HepG2 (cell line): ENCODE results near the gene SREBF1. TPM values are rescaled to one million over a fixed set of nuclear protein-coding genes. Genes with fewer than 3 reads are reported as not detected.
A peak's percentile ranks its signal among the peaks of the same experiment; 100 is the strongest.

Experiments used
- BCL6 ChIP-seq: IDR thresholded peaks from 2 replicates; pipeline ENCODE4 v1.6.1; 2016; ENCODE audit warnings: missing genetic modification reagents, missing compliant biosample characterization
- BRD4 ChIP-seq: sonication (generic); formaldehyde crosslinking; IDR thresholded peaks from 2 replicates; pipeline ENCODE4 v1.4.0; 2020; ENCODE audit warnings: missing genetic modification reagents
- CEBPG ChIP-seq: IDR thresholded peaks from 2 replicates; pipeline ENCODE4 v1.6.1; 2016
- DPF2 ChIP-seq: sonication (generic); formaldehyde crosslinking; IDR thresholded peaks from 2 replicates; pipeline ENCODE4 v1.4.0; 2020; ENCODE audit warnings: mild to moderate bottlenecking, low read depth, missing genetic modification reagents, borderline replicate concordance
- ESRRA ChIP-seq: sonication (generic); formaldehyde crosslinking; IDR thresholded peaks from 2 replicates; pipeline ENCODE4 v1.5.1; 2020; ENCODE audit warnings: mild to moderate bottlenecking, low read depth, missing genetic modification reagents
- FOSL2 ChIP-seq: sonication (generic); formaldehyde crosslinking; IDR thresholded peaks from 2 replicates; pipeline ENCODE4 v1.4.0; 2020; ENCODE audit warnings: missing genetic modification reagents
- POLR2A ChIP-seq, 2 experiments: IDR thresholded peaks; 2 replicates each; pipeline ENCODE4 v1.6.1; 2011; ENCODE audit warnings: low read depth in 2 of 2, low read length in 2 of 2, mild to moderate bottlenecking in 1 of 2, moderate library complexity in 1 of 2; ENCODE audit not compliant: insufficient read depth in 1 of 2
- RFX1 ChIP-seq: fragments of 450-650 bp; IDR thresholded peaks from 2 replicates; pipeline ENCODE4 v1.6.1; 2017
- SMYD3 ChIP-seq: sonication (generic); formaldehyde crosslinking; IDR thresholded peaks from 2 replicates; pipeline ENCODE4 v1.8.1; 2023; ENCODE audit warnings: mild to moderate bottlenecking, missing genetic modification reagents
- SNAI1 ChIP-seq: sonication (generic); formaldehyde crosslinking; IDR thresholded peaks from 2 replicates; pipeline ENCODE4 v1.5.0; 2020; ENCODE audit warnings: mild to moderate bottlenecking, missing genetic modification reagents, borderline replicate concordance
- SRSF4 ChIP-seq: fragments of 200-400 bp; formaldehyde crosslinking; IDR thresholded peaks from one replicate; pipeline ENCODE4 v1.6.1; 2018; ENCODE audit warnings: mild to moderate bottlenecking, low read depth, low read length, moderate library complexity; ENCODE audit not compliant: poor library complexity, severe bottlenecking
- ZFAT ChIP-seq: sonication (generic); formaldehyde crosslinking; conservative IDR thresholded peaks from 2 replicates; pipeline ENCODE4 v1.8.1; 2023; ENCODE audit warnings: missing genetic modification reagents, inconsistent platforms
- ZNF17 ChIP-seq: sonication (generic); formaldehyde crosslinking; IDR thresholded peaks from 2 replicates; pipeline ENCODE4 v1.5.0; 2020; ENCODE audit warnings: mild to moderate bottlenecking, missing genetic modification reagents
- ZNF607 ChIP-seq: sonication (generic); formaldehyde crosslinking; IDR thresholded peaks from 2 replicates; pipeline ENCODE4 v1.5.1; 2020; ENCODE audit warnings: missing genetic modification reagents, mild to moderate bottlenecking, borderline replicate concordance
- ZNF616 ChIP-seq: sonication (generic); formaldehyde crosslinking; IDR thresholded peaks from 2 replicates; pipeline ENCODE4 v1.5.0; 2020; ENCODE audit warnings: low read depth, mild to moderate bottlenecking, missing genetic modification reagents
- ZSCAN20 ChIP-seq: sonication (generic); formaldehyde crosslinking; IDR thresholded peaks from 2 replicates; pipeline ENCODE4 v1.4.0; 2020; ENCODE audit warnings: missing genetic modification reagents, mild to moderate bottlenecking, borderline replicate concordance
- polyA plus RNA-seq, 8 experiments: library from polyadenylated mRNA; depleted of rRNA in 3 of 8; stranded (reverse) in 7 of 8; unstranded in 1 of 8; fragments of >200 nt; fragmentation: Illumina TruSeq in 4 of 8; extraction: Trizol in 4 of 8; gene quantifications; 2 replicates each; pipeline versions ENCODE4 v1.2.1 to v1.2.3, GENCODE V29; 2011 to 2016; ENCODE audit warnings: low read depth in 4 of 8, missing spikeins in 1 of 8, mixed read lengths in 1 of 8; ENCODE audit not compliant: insufficient read depth in 1 of 8
- total RNA-seq, 5 experiments: library from RNA; depleted of rRNA; stranded (reverse); fragments of >200 nt; fragmentation: Illumina TruSeq; extraction: Trizol; gene quantifications; 2 replicates each; pipeline ENCODE4 v1.2.3, GENCODE V29; 2016; ENCODE audit warnings: low read depth in 1 of 5
- TF ChIP-seq, protein P1 (sequence below): sonication (generic); formaldehyde crosslinking; IDR thresholded peaks from 2 replicates; pipeline ENCODE4 v1.4.0; 2020; ENCODE audit warnings: missing genetic modification reagents, mild to moderate bottlenecking, borderline replicate concordance
- TF ChIP-seq, protein P2 (sequence below): sonication (generic); formaldehyde crosslinking; IDR thresholded peaks from 2 replicates; pipeline ENCODE4 v1.4.0; 2020; ENCODE audit warnings: mild to moderate bottlenecking, missing genetic modification reagents
- TF ChIP-seq, protein P3 (sequence below): IDR thresholded peaks from 2 replicates; pipeline ENCODE4 v1.4.0; 2020; ENCODE audit warnings: mild to moderate bottlenecking, missing genetic modification reagents
- TF ChIP-seq, protein P4 (sequence below): sonication (generic); formaldehyde crosslinking; conservative IDR thresholded peaks from 2 replicates; pipeline ENCODE4 v1.4.0; 2020; ENCODE audit warnings: missing genetic modification reagents

SREBF1 gene
- total and polyA plus RNA-seq, 2 of the 13 experiments (the other 11 are each of a cell fraction or from before 2014, with no cell fraction given), result 34.3 to 38.0 TPM

DNA sequence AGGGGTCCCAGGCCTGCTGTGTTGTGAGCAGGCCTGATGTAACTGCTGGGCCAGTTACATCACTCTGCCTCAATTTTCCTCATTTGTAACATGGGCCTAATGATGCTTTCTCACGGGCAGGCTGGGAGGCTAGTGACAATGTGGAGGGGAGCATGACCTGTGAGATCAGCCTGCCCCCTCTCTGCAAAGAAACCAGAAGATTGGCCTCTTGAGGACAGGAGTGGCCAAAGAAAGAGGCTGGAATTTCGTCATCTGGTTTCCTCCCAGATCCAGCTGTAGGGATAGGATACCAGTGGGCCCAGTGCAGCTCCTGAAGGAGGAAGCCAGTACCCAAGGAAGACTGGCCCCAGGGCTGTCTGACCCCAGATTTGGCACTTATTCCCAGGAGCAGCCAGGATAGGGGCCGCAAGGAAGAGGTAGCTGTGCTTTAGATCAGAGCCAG is 615 bp upstream of the SREBF1 start (continued):
- TF ChIP-seq, protein P1, sequence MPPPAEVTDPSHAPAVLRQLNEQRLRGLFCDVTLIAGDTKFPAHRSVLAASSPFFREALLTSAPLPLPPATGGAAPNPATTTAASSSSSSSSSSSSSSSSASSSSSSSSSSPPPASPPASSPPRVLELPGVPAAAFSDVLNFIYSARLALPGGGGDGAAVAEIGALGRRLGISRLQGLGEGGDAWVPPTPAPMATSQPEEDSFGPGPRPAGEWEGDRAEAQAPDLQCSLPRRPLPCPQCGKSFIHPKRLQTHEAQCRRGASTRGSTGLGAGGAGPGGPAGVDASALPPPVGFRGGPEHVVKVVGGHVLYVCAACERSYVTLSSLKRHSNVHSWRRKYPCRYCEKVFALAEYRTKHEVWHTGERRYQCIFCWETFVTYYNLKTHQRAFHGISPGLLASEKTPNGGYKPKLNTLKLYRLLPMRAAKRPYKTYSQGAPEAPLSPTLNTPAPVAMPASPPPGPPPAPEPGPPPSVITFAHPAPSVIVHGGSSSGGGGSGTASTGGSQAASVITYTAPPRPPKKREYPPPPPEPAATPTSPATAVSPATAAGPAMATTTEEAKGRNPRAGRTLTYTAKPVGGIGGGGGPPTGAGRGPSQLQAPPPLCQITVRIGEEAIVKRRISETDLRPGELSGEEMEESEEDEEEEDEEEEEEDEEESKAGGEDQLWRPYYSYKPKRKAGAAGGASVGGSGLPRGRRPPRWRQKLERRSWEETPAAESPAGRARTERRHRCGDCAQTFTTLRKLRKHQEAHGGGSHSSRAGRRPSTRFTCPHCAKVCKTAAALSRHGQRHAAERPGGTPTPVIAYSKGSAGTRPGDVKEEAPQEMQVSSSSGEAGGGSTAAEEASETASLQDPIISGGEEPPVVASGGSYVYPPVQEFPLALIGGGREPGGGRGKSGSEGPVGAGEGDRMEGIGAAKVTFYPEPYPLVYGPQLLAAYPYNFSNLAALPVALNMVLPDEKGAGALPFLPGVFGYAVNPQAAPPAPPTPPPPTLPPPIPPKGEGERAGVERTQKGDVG (CRISPR knock-in tag), result 0 out of 2 replicates have a peak, but pooled peaks have one; percentile 60
- TF ChIP-seq ZNF17 (CRISPR knock-in tag) (0 out of 2 replicates have a peak, but pooled peaks have one; percentile 35), ZNF616 (CRISPR knock-in tag) (no peak), POLR2A (IDR thresholded peaks at IDR 0.05; ENCODE audit: insufficient read depth in 1 of 2, low read depth in 2 of 2, low read length in 2 of 2) (peak in 1 of 2 experiments; percentile 47; a peak in 2 of 4 replicates), FOSL2 (0 out of 2 replicates have a peak, but pooled peaks have one; percentile 5), ZFAT (no peak), ESRRA (no peak), RFX1 (no peak), SRSF4 (no peak), SNAI1 (CRISPR knock-in tag) (no peak), SMYD3 (no peak), ZNF607 (peak; percentile 50; the same call in 1 of the 2 replicates), BRD4 (CRISPR knock-in tag) (no peak), BCL6 (CRISPR knock-in tag) (no peak), CEBPG (peak; percentile 87), ZSCAN20 (no peak), DPF2 (CRISPR knock-in tag) (0 out of 2 replicates have a peak, but pooled peaks have one; percentile 21)
- TF ChIP-seq, protein P2, sequence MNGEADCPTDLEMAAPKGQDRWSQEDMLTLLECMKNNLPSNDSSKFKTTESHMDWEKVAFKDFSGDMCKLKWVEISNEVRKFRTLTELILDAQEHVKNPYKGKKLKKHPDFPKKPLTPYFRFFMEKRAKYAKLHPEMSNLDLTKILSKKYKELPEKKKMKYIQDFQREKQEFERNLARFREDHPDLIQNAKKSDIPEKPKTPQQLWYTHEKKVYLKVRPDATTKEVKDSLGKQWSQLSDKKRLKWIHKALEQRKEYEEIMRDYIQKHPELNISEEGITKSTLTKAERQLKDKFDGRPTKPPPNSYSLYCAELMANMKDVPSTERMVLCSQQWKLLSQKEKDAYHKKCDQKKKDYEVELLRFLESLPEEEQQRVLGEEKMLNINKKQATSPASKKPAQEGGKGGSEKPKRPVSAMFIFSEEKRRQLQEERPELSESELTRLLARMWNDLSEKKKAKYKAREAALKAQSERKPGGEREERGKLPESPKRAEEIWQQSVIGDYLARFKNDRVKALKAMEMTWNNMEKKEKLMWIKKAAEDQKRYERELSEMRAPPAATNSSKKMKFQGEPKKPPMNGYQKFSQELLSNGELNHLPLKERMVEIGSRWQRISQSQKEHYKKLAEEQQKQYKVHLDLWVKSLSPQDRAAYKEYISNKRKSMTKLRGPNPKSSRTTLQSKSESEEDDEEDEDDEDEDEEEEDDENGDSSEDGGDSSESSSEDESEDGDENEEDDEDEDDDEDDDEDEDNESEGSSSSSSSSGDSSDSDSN (CRISPR knock-in tag), result no peak
- TF ChIP-seq, protein P3, sequence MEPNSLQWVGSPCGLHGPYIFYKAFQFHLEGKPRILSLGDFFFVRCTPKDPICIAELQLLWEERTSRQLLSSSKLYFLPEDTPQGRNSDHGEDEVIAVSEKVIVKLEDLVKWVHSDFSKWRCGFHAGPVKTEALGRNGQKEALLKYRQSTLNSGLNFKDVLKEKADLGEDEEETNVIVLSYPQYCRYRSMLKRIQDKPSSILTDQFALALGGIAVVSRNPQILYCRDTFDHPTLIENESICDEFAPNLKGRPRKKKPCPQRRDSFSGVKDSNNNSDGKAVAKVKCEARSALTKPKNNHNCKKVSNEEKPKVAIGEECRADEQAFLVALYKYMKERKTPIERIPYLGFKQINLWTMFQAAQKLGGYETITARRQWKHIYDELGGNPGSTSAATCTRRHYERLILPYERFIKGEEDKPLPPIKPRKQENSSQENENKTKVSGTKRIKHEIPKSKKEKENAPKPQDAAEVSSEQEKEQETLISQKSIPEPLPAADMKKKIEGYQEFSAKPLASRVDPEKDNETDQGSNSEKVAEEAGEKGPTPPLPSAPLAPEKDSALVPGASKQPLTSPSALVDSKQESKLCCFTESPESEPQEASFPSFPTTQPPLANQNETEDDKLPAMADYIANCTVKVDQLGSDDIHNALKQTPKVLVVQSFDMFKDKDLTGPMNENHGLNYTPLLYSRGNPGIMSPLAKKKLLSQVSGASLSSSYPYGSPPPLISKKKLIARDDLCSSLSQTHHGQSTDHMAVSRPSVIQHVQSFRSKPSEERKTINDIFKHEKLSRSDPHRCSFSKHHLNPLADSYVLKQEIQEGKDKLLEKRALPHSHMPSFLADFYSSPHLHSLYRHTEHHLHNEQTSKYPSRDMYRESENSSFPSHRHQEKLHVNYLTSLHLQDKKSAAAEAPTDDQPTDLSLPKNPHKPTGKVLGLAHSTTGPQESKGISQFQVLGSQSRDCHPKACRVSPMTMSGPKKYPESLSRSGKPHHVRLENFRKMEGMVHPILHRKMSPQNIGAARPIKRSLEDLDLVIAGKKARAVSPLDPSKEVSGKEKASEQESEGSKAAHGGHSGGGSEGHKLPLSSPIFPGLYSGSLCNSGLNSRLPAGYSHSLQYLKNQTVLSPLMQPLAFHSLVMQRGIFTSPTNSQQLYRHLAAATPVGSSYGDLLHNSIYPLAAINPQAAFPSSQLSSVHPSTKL (CRISPR knock-in tag), result 0 out of 2 replicates have a peak, but pooled peaks have one; percentile 1
- TF ChIP-seq, protein P4, sequence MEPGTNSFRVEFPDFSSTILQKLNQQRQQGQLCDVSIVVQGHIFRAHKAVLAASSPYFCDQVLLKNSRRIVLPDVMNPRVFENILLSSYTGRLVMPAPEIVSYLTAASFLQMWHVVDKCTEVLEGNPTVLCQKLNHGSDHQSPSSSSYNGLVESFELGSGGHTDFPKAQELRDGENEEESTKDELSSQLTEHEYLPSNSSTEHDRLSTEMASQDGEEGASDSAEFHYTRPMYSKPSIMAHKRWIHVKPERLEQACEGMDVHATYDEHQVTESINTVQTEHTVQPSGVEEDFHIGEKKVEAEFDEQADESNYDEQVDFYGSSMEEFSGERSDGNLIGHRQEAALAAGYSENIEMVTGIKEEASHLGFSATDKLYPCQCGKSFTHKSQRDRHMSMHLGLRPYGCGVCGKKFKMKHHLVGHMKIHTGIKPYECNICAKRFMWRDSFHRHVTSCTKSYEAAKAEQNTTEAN (CRISPR knock-in tag), result peak; percentile 60; the same call in 1 of the 2 replicates
